Measurements from ENCODE around the gene UMOD.

UMOD gene

GRCh38 chr16:20308801-20309590 is 43.5 kb downstream of the UMOD start:
- no peaks in the 10 kb centered on the region for H3K36me3 ChIP-seq (ENCODE audit: insufficient read depth, low read length)
- no peaks in the 10 kb centered on the region for H3K79me2 ChIP-seq (ENCODE audit: insufficient read depth, low read length)
- no peak for TF ChIP-seq EZH2 (IDR thresholded peaks at IDR 0.05; ENCODE audit: borderline replicate concordance, low read length)
- TF ChIP-seq CTCF (IDR thresholded peaks at IDR 0.05; ENCODE audit: low read length), result no peak
- no peaks in the 10 kb centered on the region for H3K27me3 ChIP-seq (ENCODE audit: insufficient read depth, low read length)
- H3F3A ChIP-seq (ENCODE audit: insufficient read depth, low read length), result no peaks in the 10 kb centered on the region
- no peak overlapping the region for H3K9ac ChIP-seq (ENCODE audit: low read length)
- H3K9me2 ChIP-seq (ENCODE audit: low read depth, low read length), result no peaks in the 10 kb centered on the region
- no peak overlapping the region for H2AFZ ChIP-seq (ENCODE audit: low read length)
- H3K4me2 ChIP-seq (ENCODE audit: low read length), result no peak overlapping the region
- H3K4me3 ChIP-seq (ENCODE audit: low read depth, low read length, poor library complexity, severe bottlenecking), result no peak overlapping the region
- H3K4me1 ChIP-seq (ENCODE audit: insufficient read depth, low read length, severe bottlenecking), result no peaks in the 10 kb centered on the region
- H4K20me1 ChIP-seq (ENCODE audit: insufficient read depth, low read length), result no peaks in the 10 kb centered on the region
- no peak overlapping the region for H3K27ac ChIP-seq (ENCODE audit: low read depth, low read length, poor library complexity, severe bottlenecking)
- no peaks in the 10 kb centered on the region for H3K9me3 ChIP-seq (ENCODE audit: low read length)

DNA sequence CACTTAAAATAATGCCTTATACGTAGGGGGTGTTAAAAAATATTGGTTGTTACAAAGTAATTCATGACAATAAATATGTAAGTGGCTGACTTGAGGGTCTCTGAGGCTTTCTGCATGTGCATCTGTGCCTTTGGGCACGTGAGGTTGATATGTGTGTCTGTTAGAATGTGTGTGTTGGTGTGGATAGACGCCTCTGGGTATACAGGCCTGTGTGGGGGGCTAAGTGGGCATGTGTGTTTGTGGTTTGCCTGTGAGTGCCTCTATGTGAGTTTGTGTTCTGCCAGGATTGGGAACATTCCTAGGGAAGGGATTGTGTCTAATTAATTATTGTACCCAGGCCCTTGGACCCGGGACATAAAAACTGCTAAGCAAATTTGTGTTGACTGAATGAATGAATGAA is 44.2 kb downstream of the UMOD start:
- Histone ChIP-seq H3K4me2 (ENCODE audit: low read length) (no peak overlapping the region), H3K36me3 (ENCODE audit: insufficient read depth, low read length) (no peaks in the 10 kb centered on the region), H3K27ac (ENCODE audit: low read depth, low read length, poor library complexity, severe bottlenecking) (no peak overlapping the region), H4K20me1 (ENCODE audit: insufficient read depth, low read length) (no peaks in the 10 kb centered on the region), H3F3A (ENCODE audit: insufficient read depth, low read length) (no peaks in the 10 kb centered on the region), H3K79me2 (ENCODE audit: insufficient read depth, low read length) (no peaks in the 10 kb centered on the region), H3K9me2 (ENCODE audit: low read depth, low read length) (no peaks in the 10 kb centered on the region), H3K4me1 (ENCODE audit: insufficient read depth, low read length, severe bottlenecking) (no peaks in the 10 kb centered on the region), H2AFZ (ENCODE audit: low read length) (no peak overlapping the region), H3K27me3 (ENCODE audit: insufficient read depth, low read length) (no peaks in the 10 kb centered on the region), H3K9ac (ENCODE audit: low read length) (no peak overlapping the region), H3K9me3 (ENCODE audit: low read length) (no peaks in the 10 kb centered on the region), H3K4me3 (ENCODE audit: low read depth, low read length, poor library complexity, severe bottlenecking) (no peak overlapping the region)
- TF ChIP-seq CTCF (IDR thresholded peaks at IDR 0.05; ENCODE audit: low read length), result no peak
- TF ChIP-seq EZH2 (IDR thresholded peaks at IDR 0.05; ENCODE audit: borderline replicate concordance, low read length), result no peak

GRCh38 chr16:20307791-20308190 is 44.7 kb downstream of the UMOD start:
- TF ChIP-seq CTCF (IDR thresholded peaks at IDR 0.05; ENCODE audit: low read length) (no peak), EZH2 (IDR thresholded peaks at IDR 0.05; ENCODE audit: borderline replicate concordance, low read length) (no peak)
- Histone ChIP-seq H3K4me1 (ENCODE audit: insufficient read depth, low read length, severe bottlenecking) (no peaks in the 10 kb centered on the region), H3K9me2 (ENCODE audit: low read depth, low read length) (no peaks in the 10 kb centered on the region), H3K27ac (ENCODE audit: low read depth, low read length, poor library complexity, severe bottlenecking) (no peak overlapping the region), H4K20me1 (ENCODE audit: insufficient read depth, low read length) (no peaks in the 10 kb centered on the region), H3K79me2 (ENCODE audit: insufficient read depth, low read length) (no peaks in the 10 kb centered on the region), H3F3A (ENCODE audit: insufficient read depth, low read length) (no peaks in the 10 kb centered on the region), H3K9me3 (ENCODE audit: low read length) (no peaks in the 10 kb centered on the region), H3K27me3 (ENCODE audit: insufficient read depth, low read length) (no peaks in the 10 kb centered on the region), H3K4me2 (ENCODE audit: low read length) (no peak overlapping the region), H2AFZ (ENCODE audit: low read length) (no peak overlapping the region), H3K36me3 (ENCODE audit: insufficient read depth, low read length) (no peaks in the 10 kb centered on the region), H3K4me3 (ENCODE audit: low read depth, low read length, poor library complexity, severe bottlenecking) (no peak overlapping the region), H3K9ac (ENCODE audit: low read length) (no peak overlapping the region)

Data from OCI-LY1 (cell line).